ENCODE data around the gene STARD5.

The STARD5 gene

DNA sequence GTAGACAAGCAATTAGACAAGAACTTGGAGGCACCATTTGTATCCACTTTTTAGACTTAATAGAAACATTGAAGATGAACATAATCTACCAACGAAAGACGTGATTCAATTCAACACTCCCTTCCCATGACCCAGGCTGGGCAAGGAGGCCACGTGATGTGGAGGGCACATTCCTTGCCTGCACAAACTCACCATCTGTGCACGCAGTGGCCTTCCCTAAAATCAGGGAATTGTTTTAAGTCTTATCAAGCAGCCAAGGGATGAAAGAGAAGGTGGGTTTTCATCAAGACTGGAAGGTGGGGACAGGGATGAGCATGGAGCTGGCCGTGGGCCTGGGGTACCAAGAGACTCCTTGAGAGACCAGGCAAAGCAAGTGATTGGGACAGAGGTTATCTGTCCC lies 13.5 kb downstream of the STARD5 start:
- DNase-seq: no peak

DNA sequence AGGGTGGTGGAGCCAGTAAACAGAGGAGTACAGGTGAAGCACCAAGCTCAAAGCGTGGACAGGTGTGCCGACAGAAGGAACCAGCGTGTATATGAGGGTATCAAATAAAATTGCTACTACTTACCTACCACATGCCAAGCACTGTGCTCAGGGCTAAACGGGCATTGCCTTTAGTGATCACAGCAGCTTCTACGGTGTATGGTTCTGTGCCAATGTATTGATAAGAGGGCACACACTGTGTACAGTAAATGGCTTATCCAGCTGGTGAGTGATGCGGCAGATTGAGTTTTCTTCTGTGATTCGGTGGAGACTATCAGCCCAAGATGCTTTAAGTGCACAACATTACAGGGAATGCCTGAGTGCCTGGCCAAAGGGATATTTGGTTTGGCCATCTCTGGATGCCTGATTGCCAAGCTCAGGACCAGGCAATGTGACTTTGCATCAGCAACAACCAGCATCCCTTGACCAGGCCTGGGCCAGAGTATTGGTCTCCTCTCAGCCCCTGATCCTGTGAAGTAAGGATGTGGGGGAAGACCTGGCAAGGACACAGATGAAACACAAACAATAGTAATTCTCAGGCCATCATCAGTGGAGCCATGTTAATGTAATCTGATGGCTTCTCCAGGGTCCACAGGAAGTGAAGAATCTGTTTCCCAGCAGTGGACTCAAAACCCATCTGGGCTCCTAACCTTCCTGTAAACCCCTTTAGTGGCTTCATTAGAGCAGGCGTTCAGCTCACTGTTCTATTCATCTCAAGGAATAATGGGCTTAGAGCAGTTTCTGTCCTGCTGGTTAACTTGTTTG lies 14.1 kb downstream of the STARD5 start:
- DNase-seq: no peak

DNA sequence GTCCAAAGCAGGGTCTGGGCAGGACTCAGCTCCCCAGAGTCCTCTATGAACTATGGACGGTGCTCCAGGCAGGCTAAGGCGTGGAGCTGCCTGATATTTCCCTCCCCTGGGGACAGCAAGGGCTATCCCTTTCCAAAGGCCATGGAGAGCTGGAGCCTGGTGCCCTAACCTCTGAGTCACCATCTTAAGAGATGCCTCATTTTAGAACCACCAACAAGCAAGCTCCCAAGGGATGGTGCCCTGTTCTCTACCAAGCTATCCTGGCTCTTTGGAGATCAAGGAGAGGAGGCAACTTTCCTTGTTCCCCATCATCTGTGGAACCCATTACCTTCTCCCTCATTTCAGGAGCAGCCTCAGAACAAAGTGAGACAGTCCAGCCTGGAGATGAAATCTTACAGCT lies 15.7 kb downstream of the STARD5 start:
- no peak for DNase-seq

DNA sequence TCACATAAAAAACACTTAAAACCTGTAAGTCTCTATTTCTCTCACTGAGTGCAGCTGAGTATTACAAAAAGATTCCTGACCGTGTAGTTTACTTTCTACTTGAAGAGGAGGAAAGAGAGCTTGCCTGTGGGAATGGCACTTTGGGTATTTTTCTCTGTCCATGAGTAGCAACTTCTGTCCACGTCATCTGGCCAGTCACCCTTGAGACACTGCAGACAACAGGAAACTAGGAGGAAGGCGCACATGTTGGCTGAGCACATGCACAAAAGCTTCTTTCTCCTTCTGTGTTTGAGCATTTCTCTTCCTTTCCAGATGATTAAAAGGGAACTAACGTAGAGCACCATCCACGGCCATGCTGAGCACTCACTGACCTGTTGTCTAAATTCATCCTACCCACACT lies 19.7 kb downstream of the STARD5 start:
- no peak for DNase-seq

DNA sequence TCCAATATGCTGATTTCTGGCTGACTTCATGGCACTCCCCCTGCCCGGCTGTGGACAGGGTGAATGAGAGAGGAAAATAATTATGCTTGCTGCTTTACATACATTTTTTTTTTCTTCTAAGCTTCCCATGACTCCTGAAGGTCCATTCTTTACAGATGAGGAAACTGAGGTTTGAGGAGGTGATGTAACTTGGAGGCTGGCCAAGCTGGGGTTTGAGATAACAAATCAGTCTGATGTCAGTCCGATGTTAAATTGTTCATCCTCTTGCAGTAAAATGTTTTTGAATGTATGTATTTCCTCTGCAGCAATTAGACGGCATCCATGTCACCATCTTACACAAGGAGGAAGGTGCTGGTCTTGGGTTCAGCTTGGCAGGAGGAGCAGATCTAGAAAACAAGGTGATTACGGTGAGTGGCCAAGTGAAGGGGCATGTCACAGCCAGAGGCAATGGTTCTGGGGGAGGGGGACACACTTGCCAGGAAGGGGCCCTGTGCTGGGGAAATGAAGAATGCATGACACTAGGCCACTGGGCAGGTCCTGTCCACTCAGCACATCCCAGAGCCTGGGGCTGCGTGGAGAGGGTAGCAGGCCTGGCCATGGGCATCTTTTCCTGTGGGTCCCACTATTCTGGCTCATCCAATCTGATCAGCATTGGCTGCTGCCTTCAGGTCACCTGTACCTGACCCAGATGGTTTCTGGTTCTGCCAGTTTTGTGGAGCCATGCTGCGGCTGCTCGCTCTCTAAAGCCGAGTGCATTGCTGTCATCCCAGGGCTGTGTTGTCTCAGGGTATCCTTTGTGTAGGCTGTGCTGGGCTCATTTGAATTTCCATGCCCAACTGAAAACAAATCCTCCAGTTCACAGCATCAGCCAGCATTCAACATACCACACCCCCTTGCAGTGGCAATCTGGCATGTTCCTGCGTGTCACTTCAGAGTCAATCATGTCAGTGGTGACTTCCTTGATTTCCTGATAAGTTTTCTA lies 20.4 kb downstream of the STARD5 start:
- DNase-seq: peak in 1 of 3 experiments; percentile 15

DNA sequence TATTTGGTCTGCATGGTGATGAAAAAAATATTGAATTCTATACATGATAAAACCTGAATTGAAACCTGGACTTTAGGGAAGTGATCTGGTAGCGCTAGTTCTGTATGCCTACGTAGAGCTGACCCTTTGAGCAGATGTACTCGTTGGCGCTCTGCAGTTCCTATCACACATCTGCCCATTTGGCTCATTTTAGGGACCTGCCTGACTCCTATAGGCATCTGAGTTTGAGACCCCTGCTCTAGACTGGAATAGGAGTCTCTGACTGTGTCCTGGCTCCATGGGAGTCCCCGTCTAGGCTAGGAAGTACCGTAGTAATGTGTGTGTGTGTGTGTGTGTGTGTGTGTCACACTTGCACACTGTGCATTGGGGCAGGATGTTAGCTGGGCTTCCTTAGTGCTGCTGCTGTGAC lies 21.2 kb downstream of the STARD5 start:
- no peak for DNase-seq

DNA sequence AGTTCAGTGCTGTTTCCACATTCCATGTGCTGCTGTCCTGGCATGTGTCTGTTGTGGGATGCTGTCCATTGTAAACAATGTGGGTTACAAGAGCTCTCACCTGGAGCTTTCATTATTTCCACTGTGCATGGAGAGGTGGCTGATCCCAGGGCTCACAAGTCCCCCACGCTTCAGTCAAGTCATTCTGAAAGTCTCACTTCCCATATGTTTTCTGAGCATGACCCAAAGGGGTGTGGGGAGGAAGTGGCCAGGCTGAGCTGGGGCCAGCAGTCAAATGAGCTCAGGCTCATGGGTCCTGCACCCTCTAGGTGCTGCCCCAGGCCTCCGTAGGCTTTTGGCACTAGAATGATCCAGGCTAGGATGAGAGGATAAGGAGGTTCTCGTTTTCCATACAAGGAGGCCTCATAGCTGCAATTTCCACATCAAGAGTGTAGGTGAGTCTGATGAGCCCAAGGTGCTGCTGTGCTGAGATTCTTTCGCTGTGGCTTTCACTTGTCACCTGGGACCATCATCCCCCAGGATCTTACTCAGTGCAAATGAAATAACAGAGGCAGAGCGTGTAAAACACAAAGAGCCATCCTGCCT lies 22.0 kb downstream of the STARD5 start:
- DNase-seq: peak in 1 of 3 experiments; percentile 47

DNA sequence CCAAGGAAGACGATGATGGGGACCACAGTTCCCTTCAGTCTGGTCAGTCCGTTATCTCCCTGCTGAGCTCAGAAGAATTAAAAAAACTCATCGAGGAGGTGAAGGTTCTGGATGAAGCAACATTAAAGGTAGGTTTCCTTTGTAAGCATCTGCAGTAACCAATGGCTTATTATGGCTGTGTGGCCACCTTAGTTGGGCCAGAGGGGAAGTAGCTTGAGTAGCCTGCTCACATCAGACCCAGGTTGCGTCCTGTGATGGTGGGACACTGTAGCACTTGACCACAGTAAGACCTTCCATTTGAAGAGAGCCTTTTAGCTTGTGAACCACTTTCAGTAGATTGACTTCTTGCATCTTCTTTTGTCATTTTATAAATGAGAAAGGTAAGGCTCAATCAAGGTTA lies 22.6 kb downstream of the STARD5 start:
- DNase-seq: no peak

DNA sequence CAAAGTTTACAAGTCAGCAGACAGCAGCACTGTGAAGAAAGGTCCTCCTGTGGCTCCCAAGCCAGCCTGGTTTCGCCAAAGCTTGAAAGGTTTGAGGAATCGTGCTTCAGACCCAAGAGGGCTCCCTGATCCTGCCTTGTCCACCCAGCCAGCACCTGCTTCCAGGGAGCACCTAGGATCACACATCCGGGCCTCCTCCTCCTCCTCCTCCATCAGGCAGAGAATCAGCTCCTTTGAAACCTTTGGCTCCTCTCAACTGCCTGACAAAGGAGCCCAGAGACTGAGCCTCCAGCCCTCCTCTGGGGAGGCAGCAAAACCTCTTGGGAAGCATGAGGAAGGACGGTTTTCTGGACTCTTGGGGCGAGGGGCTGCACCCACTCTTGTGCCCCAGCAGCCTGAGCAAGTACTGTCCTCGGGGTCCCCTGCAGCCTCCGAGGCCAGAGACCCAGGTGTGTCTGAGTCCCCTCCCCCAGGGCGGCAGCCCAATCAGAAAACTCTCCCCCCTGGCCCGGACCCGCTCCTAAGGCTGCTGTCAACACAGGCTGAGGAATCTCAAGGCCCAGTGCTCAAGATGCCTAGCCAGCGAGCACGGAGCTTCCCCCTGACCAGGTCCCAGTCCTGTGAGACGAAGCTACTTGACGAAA lies 24.2 kb downstream of the STARD5 start:
- no peak for DNase-seq

DNA sequence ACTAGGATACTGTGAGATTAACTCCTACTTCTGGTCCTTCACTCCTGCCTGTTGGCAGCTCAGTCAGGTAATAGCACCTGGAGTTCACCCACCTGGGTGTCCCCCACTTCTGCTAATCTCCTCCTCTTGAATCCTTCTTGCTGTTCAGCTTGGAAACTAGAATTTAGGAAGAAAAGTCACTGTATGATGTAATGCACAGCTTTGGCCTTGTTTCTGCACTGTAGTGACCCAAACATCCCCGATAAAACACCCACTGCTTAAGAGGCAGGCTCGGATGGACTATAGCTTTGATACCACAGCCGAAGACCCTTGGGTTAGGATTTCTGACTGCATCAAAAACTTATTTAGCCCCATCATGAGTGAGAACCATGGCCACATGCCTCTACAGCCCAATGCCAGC lies 24.8 kb downstream of the STARD5 start:
- DNase-seq: no peak

DNA sequence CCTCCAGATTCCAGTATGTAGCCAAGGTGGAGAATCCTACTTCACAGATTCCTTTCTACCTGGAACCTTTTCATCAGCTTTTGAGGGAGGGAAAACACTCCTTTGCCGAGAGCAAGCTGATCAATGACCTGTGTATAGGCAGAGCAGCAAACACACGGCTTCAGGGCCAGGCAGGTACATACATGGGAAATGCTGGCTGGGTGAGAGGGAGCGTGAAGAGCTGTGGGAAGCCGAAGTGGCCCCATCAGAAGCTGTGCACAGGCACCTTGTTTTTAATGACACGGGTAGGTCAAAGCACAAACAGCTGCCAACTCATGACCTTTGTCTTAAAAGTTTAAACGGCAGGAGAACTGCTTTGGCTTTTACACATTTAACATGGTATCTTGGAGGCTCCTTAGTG lies 25.3 kb downstream of the STARD5 start:
- no peak for DNase-seq

DNA sequence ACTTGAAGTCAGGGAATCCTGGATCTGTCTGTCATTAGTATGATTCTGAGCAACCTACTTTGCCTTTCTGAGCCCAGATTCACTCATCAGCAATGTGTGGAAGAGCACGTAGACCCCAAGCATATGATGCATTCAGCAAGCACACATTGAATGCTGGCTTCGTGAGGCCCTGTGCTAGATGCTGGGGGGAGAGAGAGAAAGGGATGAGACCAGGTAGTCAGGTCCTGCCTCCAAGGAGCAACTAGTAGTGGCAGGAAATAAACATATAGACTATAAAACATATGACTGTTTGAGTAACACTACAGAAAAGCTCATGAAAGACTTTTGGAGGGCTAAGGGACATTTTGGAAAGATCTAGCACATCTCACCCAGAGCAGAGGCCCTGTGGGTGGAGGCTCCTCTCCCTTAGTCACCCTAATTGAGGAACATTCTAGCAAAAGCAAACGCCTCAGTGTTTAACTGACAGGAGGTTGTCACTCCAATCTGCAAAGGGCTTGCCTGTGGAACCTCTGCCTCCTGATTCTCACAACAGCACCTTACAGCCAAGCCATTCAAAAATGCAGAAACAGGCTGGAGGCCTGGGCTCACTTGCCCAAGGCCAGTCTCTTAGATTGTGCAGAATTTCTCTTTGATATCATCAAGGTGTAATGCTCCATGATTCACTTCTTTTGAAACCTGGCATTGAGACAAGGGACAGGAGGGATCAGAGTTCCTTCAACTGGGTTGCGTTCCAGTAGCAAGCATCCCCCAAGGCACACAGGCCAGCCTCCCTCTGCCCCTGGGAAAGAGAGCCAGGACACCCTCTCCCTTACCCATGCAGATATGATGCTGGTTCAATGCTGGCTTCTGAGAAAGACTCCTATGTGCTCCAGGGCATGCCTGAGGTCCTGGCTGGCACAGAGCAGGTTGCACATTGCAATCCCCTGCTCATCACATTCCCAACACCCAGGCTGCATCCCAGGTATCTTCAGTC lies 26.1 kb downstream of the STARD5 start:
- no peak for DNase-seq

DNA sequence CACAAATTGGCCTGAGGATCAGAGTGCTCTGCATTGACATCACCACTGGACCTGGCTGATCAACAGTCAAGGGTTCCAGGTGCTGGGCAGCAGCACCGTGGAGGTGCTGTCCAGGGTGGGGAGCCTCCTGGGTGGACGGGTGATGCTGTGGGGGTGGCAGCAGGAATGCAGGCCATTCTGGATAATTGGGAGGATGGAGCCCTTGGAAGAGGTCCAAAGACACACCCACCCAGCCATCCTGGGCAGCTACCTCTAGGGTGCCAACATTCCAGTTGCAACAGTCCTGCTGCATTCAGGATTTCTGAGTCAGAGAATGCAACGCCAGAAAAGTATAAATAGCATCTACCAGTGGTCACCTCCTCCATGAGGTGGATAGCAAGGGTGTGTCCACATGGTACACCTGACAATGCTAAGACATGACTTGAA lies 26.8 kb downstream of the STARD5 start:
- peak in 1 of 3 experiments; percentile 36 for DNase-seq

DNA sequence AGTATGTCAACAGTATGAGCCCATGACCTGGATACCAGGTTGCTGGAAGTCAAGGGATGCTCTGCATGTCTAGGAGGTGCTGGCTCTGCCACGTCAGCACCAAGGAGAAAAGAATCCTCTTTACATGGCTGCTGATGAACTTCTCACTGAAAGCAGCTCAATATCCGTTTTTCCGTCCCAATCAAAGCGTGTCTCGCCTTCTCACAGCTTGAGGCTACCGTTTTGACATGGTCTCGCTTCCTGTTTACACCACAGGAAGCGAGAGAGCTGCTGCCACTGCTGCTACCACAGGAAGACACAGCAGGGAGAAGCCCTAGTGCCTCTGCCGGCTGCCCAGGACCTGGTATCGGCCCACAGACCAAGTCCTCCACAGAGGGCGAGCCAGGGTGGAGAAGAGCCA lies 27.3 kb downstream of the STARD5 start:
- DNase-seq: peak in 2 of 3 experiments; percentile 44 to 58

DNA sequence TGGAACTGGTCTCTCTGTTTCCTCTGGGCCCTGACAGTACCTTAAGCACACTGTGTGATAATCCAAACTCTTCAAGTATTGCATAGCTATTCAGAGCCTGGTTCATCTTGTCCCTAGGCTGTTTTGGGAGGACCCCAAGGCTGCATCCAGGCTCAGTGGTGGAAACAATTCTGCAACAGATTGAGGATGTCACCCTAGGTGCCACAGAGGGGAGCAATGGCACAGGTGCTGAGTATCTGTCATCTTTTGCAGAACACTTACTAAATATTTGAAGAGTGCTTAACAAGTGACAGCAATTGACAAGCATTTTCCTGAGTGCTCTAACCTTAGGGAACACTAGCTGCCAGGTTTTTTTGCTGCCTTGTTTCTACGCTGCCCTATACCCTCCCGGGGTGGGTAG lies 27.8 kb downstream of the STARD5 start:
- DNase-seq: peak; percentile 36 to 52 (median 46)

DNA sequence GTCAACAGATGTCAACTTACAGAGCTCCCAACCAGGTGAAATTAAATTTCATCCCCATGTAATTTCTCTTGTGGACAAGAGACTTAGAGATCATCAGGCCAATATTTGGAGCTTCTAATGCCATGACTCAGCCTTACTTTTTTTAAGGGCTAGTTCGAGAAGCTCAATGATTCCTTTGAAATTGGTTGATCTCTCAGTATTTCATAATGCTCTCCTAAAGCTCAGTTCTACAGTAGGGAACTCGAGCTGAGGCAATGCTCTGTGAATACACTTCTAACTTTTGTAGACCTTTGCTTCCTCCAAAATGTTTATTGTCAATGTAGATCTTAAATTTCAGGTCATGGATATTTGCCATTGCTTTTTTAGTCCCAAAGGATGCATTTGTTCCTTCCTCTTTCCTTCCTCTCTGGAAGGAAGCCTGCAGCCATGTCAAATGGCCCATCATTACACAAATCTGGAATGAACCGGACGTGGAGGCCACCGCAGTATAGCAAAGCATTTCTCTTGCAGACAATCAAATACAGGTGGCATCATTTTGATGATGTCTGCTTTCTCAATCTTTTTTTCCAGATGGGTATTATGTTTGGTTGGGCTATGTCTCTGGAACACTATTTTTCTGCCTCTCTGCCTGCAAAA lies 28.3 kb downstream of the STARD5 start:
- DNase-seq: no peak

DNA sequence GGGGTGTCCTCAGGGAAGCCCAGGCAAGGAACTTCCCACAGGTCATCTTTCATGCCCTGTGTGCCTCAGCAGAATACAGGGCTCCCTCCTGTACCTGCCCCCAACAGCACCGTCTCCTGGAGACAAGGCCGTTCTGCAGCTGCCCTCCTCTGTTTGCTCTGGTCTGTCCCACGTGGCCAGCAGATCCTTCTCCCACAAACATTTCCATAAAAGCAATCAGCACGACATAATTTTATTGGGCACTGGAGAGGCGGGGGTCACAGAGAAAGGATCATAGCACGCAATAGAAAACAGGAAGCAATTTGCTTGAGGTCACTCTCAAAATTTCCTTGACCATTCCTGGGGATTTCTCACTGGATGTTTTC lies 29.4 kb downstream of the STARD5 start:
- DNase-seq: peak in 2 of 3 experiments; percentile 32 to 67

DNA sequence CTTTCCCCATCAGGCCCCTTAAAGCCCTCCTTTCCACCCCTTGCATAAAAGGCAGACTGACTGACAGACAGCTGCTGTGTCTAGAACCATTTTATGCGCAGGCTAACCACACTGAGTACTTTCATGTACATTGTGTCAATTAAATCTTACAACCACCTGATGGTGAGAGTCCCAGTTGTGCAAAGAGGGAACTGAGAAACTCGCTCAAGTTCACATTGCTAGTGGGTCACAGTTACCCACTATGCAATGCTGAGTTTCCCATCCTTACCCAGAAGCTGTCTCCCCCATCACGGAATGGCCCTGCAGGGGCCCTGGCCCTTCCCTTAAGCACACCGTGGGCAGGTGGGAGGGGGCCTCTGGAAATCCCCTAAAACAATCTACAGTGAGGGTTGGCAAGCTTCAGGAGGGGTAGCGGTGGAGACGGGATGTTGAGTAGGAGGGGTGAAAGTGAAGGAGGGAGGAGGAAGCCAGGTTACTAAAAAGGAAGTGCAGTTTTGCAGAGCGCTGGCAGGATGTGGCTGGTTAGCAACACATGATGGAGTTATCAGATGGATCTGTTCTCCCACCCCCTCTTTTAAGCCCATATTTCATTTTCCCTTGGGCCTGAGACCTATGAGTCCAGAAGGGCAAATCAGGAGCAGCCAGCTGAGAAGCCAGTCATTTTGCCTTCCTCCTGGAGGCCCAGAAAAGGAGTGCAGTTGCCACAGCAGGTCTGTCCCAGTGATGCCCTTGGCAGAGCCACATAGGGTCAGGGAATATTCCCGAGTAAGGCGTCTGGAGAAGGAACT lies 30.0 kb downstream of the STARD5 start:
- DNase-seq: peak in 2 of 3 experiments; percentile 32 to 36

DNA sequence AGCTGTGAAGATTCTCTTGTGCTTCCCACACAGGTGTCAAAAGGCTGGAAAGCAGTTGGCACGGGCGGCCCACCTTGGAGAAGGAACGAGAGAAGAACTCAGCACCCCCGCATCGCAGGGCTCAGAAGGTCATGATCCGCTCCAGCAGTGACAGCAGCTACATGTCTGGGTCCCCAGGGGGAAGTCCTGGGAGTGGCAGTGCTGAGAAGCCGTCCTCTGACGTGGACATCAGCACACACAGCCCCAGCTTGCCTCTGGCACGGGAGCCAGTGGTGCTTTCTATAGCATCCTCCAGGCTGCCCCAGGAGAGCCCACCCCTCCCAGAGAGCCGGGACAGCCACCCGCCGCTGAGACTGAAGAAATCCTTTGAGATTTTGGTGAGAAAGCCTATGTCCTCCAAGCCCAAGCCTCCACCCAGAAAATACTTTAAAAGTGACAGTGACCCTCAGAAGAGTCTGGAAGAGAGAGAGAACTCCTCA lies 31.4 kb downstream of the STARD5 start:
- DNase-seq: no peak

DNA sequence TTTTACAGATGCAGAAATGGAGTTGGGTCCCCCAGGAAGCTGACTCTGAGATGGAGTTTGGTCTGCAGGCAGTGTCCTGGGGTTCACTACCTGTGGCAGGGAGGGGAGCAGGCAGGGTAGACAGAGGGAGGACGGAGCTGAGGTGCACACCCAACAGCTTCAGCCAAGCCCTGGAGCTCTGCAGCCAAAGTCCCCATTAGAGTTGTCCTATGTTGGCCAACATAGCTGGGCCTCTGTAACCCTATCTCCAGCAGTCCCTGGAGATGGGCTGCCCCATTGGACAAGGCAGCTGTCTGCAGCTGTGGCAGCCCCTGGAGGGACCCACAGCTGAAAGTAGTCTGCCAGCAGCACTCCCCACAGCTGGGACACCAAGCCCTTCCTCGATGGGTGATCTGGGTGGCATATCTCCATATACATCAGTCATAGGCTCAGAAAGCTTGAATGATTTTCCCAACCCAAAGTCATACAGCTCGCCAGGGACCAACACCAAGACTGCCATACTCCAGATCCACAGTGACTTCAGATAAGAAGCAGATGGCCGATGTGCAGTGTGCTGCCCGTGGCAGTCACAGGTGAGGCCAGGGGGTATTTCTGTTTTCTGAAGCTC lies 31.9 kb downstream of the STARD5 start:
- DNase-seq: no peak

Measured in NCI-H1417 (cell line).